Measurements from ENCODE around the gene PLGRKT.
"Not testable (repeated sequence)": the region's sequence is repeated elsewhere in the genome, so short reads cannot be mapped to it uniquely, and the experiment has no call there.

DNA sequence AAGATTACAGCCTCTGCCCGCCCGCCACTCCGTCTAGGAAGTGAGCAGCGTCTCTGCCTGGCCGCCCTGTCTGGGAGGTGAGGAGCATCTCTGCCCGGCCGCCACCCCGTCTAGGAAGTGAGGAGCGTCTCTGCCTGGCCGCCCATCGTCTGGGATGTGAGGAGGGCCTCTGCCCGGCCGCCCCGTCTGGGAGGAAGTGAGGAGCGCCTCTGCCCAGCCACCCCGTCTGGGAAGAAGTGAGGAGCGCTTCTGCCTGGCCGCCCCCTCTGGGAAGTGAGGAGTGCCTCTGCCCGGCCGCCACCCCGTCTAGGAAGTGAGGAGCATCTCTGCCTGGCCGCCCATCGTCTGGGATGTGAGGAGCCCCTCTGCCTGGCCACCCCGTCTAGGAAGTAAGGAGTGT lies 4.8 kb downstream of the PLGRKT start:
- TF ChIP-seq CREB1 (CRISPR knock-in tag; IDR thresholded peaks at IDR 0.05); SP1 (CRISPR knock-in tag; conservative IDR thresholded peaks at IDR 0.05); CREM (CRISPR knock-in tag; IDR thresholded peaks at IDR 0.05): not testable (repeated sequence)
- TF ChIP-seq, protein P1, sequence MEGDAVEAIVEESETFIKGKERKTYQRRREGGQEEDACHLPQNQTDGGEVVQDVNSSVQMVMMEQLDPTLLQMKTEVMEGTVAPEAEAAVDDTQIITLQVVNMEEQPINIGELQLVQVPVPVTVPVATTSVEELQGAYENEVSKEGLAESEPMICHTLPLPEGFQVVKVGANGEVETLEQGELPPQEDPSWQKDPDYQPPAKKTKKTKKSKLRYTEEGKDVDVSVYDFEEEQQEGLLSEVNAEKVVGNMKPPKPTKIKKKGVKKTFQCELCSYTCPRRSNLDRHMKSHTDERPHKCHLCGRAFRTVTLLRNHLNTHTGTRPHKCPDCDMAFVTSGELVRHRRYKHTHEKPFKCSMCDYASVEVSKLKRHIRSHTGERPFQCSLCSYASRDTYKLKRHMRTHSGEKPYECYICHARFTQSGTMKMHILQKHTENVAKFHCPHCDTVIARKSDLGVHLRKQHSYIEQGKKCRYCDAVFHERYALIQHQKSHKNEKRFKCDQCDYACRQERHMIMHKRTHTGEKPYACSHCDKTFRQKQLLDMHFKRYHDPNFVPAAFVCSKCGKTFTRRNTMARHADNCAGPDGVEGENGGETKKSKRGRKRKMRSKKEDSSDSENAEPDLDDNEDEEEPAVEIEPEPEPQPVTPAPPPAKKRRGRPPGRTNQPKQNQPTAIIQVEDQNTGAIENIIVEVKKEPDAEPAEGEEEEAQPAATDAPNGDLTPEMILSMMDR (IDR thresholded peaks at IDR 0.05) = not testable (repeated sequence)
- TF ChIP-seq, protein P2, sequence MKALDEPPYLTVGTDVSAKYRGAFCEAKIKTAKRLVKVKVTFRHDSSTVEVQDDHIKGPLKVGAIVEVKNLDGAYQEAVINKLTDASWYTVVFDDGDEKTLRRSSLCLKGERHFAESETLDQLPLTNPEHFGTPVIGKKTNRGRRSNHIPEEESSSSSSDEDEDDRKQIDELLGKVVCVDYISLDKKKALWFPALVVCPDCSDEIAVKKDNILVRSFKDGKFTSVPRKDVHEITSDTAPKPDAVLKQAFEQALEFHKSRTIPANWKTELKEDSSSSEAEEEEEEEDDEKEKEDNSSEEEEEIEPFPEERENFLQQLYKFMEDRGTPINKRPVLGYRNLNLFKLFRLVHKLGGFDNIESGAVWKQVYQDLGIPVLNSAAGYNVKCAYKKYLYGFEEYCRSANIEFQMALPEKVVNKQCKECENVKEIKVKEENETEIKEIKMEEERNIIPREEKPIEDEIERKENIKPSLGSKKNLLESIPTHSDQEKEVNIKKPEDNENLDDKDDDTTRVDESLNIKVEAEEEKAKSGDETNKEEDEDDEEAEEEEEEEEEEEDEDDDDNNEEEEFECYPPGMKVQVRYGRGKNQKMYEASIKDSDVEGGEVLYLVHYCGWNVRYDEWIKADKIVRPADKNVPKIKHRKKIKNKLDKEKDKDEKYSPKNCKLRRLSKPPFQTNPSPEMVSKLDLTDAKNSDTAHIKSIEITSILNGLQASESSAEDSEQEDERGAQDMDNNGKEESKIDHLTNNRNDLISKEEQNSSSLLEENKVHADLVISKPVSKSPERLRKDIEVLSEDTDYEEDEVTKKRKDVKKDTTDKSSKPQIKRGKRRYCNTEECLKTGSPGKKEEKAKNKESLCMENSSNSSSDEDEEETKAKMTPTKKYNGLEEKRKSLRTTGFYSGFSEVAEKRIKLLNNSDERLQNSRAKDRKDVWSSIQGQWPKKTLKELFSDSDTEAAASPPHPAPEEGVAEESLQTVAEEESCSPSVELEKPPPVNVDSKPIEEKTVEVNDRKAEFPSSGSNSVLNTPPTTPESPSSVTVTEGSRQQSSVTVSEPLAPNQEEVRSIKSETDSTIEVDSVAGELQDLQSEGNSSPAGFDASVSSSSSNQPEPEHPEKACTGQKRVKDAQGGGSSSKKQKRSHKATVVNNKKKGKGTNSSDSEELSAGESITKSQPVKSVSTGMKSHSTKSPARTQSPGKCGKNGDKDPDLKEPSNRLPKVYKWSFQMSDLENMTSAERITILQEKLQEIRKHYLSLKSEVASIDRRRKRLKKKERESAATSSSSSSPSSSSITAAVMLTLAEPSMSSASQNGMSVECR (CRISPR knock-in tag; IDR thresholded peaks at IDR 0.05; ENCODE audit: borderline replicate concordance) = not testable (repeated sequence)
- TF ChIP-seq, protein P3, sequence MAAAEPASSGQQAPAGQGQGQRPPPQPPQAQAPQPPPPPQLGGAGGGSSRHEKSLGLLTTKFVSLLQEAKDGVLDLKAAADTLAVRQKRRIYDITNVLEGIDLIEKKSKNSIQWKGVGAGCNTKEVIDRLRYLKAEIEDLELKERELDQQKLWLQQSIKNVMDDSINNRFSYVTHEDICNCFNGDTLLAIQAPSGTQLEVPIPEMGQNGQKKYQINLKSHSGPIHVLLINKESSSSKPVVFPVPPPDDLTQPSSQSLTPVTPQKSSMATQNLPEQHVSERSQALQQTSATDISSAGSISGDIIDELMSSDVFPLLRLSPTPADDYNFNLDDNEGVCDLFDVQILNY (CRISPR knock-in tag; IDR thresholded peaks at IDR 0.05) = not testable (repeated sequence)
